Measurements from ENCODE around the gene DLG2.

DNA sequence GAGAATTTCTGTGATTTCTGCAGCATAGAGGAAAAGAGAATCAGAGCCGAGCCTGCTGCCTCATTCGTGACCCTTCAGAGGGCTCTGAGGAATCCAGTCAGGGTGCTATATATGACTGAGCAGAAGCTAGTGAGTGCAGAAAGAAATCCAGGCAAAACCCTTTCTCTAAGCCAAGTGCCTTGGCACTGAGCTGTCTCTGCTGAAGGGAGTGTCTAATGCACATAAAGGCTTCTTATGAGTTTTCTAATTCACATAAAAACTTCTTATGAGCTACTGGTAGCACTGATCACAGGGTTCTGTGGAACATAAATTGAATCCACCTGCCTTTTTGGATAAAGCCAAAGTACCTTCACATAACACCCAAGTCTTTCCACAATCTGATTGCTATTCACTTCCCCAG is 1555.3 kb downstream of the DLG2 start:
- TF ChIP-seq, protein P1, sequence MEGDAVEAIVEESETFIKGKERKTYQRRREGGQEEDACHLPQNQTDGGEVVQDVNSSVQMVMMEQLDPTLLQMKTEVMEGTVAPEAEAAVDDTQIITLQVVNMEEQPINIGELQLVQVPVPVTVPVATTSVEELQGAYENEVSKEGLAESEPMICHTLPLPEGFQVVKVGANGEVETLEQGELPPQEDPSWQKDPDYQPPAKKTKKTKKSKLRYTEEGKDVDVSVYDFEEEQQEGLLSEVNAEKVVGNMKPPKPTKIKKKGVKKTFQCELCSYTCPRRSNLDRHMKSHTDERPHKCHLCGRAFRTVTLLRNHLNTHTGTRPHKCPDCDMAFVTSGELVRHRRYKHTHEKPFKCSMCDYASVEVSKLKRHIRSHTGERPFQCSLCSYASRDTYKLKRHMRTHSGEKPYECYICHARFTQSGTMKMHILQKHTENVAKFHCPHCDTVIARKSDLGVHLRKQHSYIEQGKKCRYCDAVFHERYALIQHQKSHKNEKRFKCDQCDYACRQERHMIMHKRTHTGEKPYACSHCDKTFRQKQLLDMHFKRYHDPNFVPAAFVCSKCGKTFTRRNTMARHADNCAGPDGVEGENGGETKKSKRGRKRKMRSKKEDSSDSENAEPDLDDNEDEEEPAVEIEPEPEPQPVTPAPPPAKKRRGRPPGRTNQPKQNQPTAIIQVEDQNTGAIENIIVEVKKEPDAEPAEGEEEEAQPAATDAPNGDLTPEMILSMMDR (IDR thresholded peaks at IDR 0.05; ENCODE audit: low read length): no peak
- no peak for TF ChIP-seq EZH2 (optimal IDR thresholded peaks at IDR 0.05; ENCODE audit: low read depth, low read length)
- TF ChIP-seq EZH2phosphoT487 (IDR thresholded peaks at IDR 0.05; ENCODE audit: low read length): no peak

All from MM.1S (cell line).